Thyroid gland (tissue), 4 donors: ENCODE results near the gene ZNF681.

ENCODE experiments used
- POLR2A ChIP-seq, 2 donors: fragments of 450-650 bp; IDR thresholded peaks; one replicate each; pipeline ENCODE4 v1.6.1; 2017; ENCODE audit warnings: antibody characterized with exemption in 2 of 2, mild to moderate bottlenecking in 2 of 2, moderate library complexity in 1 of 2
- TF ChIP-seq, protein P1 (sequence below), 6 experiments: fragments of 200-600 bp in 3 of 6; fragments of 450-650 bp in 3 of 6; sonication (generic) in 3 of 6; IDR thresholded peaks; one replicate each; pipeline ENCODE4 v1.5.1; 2016 to 2019; ENCODE audit warnings: antibody characterized with exemption in 6 of 6, mild to moderate bottlenecking in 2 of 6, inconsistent platforms in 1 of 6, moderate library complexity in 1 of 6

DNA sequence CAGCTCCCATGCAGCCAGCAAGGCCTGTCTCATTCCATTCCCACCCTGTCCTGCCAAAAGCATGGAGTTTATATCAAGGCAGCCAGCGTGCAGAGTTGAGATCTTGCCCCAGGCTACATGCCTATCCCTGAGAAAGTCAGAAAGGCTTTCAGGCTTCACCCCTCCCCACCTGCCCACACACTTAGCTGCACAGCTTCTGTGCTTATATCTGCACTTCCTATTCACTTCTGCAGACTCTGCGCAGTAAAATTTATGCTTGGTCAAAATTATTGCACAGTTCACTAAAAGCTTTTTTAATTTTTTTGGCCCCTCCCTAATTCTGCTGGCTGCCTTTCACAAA is 59.2 kb downstream of the ZNF681 start:
- no peak for TF ChIP-seq POLR2A (IDR thresholded peaks at IDR 0.05)
- TF ChIP-seq, protein P1, sequence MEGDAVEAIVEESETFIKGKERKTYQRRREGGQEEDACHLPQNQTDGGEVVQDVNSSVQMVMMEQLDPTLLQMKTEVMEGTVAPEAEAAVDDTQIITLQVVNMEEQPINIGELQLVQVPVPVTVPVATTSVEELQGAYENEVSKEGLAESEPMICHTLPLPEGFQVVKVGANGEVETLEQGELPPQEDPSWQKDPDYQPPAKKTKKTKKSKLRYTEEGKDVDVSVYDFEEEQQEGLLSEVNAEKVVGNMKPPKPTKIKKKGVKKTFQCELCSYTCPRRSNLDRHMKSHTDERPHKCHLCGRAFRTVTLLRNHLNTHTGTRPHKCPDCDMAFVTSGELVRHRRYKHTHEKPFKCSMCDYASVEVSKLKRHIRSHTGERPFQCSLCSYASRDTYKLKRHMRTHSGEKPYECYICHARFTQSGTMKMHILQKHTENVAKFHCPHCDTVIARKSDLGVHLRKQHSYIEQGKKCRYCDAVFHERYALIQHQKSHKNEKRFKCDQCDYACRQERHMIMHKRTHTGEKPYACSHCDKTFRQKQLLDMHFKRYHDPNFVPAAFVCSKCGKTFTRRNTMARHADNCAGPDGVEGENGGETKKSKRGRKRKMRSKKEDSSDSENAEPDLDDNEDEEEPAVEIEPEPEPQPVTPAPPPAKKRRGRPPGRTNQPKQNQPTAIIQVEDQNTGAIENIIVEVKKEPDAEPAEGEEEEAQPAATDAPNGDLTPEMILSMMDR (IDR thresholded peaks at IDR 0.05): no peak
